Smooth muscle cell of the coronary artery (primary cell): ENCODE measurements around the gene ACTN4. TPM values are rescaled to one million over a fixed set of nuclear protein-coding genes. Genes with fewer than 3 reads are reported as not detected.

Experiments
- total RNA-seq: library from RNA; depleted of rRNA; stranded (reverse); fragments of >200 nt; gene quantifications from 2 replicates; pipeline ENCODE4 v1.2.3, GENCODE V29; 2014; ENCODE audit warnings: low replicate concordance

Gene ACTN4
- 123 and 323 TPM in 2 replicates for total RNA-seq

GRCh38 chr19:38647368-38647965 lies at the start of gene ACTN4:
Gene ACTN4 (plus strand): TSS chr19:38647649. CDS start chr19:38647746, 97 bp downstream.

GRCh38 chr19:38617764-38618589 lies 29.5 kb upstream of the ACTN4 start, which contains the start of gene MAP4K1:
Gene MAP4K1 (minus strand): TSS chr19:38617953. CDS start chr19:38617895, 58 bp downstream.

DNA sequence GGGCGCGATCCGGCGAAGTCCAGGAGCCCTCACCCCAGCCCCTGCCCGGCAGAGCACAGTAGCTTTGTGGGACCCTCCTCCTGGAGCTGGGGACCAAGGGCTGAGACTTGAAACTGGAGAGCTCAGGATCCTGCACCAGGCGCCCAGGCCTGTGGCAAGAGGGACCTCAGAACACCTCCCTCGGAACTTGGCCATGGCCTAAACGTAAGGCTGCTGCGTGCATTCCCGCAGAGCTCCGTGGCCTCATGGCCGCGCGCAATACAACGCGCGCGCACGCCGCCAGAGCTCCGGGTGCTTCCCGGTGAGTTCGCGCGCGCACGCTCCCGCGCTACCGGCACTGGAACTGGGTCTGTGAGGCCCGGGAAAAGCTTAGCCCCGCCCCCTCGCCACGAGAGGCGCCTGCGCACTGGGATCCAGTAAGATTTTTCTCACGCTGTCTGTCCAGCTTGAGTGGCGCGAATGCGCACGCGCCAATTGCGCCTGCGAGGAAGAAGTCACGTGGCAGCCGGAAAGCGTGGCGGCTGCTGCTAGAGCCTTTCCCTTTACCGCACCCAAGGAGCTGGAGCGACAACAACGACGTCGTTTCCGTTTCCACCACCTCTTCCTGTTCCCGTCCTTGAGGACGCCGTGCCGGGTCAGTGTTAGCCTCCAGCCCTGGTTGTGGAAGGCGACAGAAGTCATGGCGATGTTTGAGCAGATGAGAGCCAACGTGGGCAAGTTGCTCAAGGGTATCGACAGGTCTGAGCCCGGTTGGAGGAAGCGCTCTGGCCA lies 28.7 kb upstream of the ACTN4 start, which contains the start of gene EIF3K:
Gene EIF3K, plus strand, starts transcription at position 599 of the 771 bp plus-strand sequence. Its CDS starts 81 bp downstream, at position 680.

GRCh38 chr19:38744298-38744681 lies 96.8 kb downstream of the ACTN4 start, which contains the start of gene CAPN12:
Gene CAPN12 (minus strand): TSS chr19:38744474. CDS start chr19:38744165, 309 bp downstream.

DNA sequence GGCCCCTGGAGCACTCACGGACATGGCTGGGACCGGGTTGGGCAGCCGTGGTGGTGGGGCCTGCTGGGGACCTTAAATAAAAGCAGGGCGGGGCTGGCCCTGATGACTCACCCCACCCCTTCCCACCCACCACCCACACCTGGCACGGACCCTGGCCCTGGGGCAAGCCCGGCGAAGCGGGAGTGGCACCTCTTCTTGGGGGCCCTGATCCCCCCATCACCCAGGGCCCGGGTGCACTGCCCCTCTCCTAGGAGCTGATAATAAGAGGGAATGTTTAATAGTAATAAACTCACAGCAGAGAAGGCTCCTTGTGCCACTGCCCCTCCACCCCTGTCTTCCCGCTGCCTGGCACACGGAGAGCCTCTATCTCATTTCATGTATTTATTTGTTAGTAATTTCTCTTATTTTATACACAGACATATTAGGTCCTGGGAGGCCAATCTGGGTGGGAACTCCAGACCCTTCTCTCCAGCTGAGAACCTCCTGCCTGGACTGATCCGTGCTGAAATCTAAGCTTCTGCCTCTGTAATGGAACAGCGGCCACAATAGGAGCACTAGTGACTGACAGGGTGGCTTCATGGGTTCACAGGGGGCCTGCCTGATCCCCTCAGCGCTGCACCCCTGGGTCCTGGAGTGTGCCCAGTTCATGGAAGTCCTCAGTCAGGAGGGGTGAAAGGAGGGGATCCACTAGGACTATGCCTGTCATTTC lies 126.2 kb downstream of the ACTN4 start, which contains the start of gene LGALS7:
Gene LGALS7, minus strand, starts transcription at position 49 of the 709 bp plus-strand sequence. Its CDS starts 25 bp downstream, at position 24.

Other genes with a start within 250 kb of the ACTN4 start
- 5.6 and 7.5 TPM in 2 replicates for gene FAM98C, start 244.6 kb upstream of the ACTN4 start, total RNA-seq
- not detected in 2 replicates for gene RASGRP4, start 221.4 kb upstream of the ACTN4 start, total RNA-seq
- under 0.01 and 0.12 TPM in 2 replicates for gene RYR1, start 214.0 kb upstream of the ACTN4 start, total RNA-seq
- gene MAP4K1, start 29.7 kb upstream of the ACTN4 start, total RNA-seq, result 0.08 TPM in 1 of 2 replicates, not detected in the other
- 371 and 380 TPM in 2 replicates for gene EIF3K, start 28.5 kb upstream of the ACTN4 start, total RNA-seq
- gene CAPN12, start 96.8 kb downstream of the ACTN4 start, total RNA-seq, result 0.08 TPM in 1 of 2 replicates, not detected in the other
- gene LGALS7, start 125.9 kb downstream of the ACTN4 start, total RNA-seq, result not detected in 2 replicates
- not detected in 2 replicates for gene LGALS7B, start 141.6 kb downstream of the ACTN4 start, total RNA-seq
- gene LGALS4, start 165.3 kb downstream of the ACTN4 start, total RNA-seq, result not detected in 2 replicates
- 21.9 and 28.3 TPM in 2 replicates for gene ECH1, start 184.1 kb downstream of the ACTN4 start, total RNA-seq
- gene HNRNPL, start 202.3 kb downstream of the ACTN4 start, total RNA-seq, result 123 and 220 TPM in 2 replicates
- gene RINL, start 230.6 kb downstream of the ACTN4 start, total RNA-seq, result 1.5 and 1.9 TPM in 2 replicates